Activated CD4-positive, alpha-beta T cell treated with anti-CD3 and anti-CD28 coated beads for 4 hours (primary cell): Measurements from ENCODE around the gene CDC42EP5.
"Not testable (repeated sequence)": the region's sequence is repeated elsewhere in the genome, so short reads cannot be mapped to it uniquely, and the experiment has no call there.

Experiments used
- DNase-seq, 2 donors: peaks; one replicate each; pipeline ENCODE4 v3.0.0-alpha.2; 2020

Gene CDC42EP5

GRCh38 chr19:54473071-54473891 is at the start of gene CDC42EP5:
Gene CDC42EP5, minus strand, starts transcription at chr19:54473296. Its CDS starts 7,749 bp downstream, at chr19:54465547.
- no peak for DNase-seq

- no peak for DNase-seq
These were observed 48.9 kb upstream of the CDC42EP5 start for GRCh38 chr19:54521860-54522513.

GRCh38 chr19:54521022-54521859 is 48.1 kb upstream of the CDC42EP5 start:
- no peak for DNase-seq

- no peak for DNase-seq
These were observed 45.7 kb upstream of the CDC42EP5 start for GRCh38 chr19:54518844-54519243.

GRCh38 chr19:54517483-54517882 is 44.4 kb upstream of the CDC42EP5 start:
- DNase-seq = peak; percentile 14 to 35

- DNase-seq = no peak
These were observed 42.1 kb upstream of the CDC42EP5 start for GRCh38 chr19:54515156-54515555.

GRCh38 chr19:54509200-54509940 is 36.3 kb upstream of the CDC42EP5 start:
- not testable (repeated sequence) for DNase-seq

- not testable (repeated sequence) for DNase-seq
These were observed 35.4 kb upstream of the CDC42EP5 start for GRCh38 chr19:54508487-54508886.

- no peak for DNase-seq
These were observed 34.7 kb upstream of the CDC42EP5 start for GRCh38 chr19:54507824-54508223.

- not testable (repeated sequence) for DNase-seq
These were observed 34.1 kb upstream of the CDC42EP5 start for GRCh38 chr19:54507038-54507717.

GRCh38 chr19:54506079-54506478 is 33.0 kb upstream of the CDC42EP5 start:
- DNase-seq = no peak

GRCh38 chr19:54505542-54505941 is 32.4 kb upstream of the CDC42EP5 start:
- DNase-seq = not testable (repeated sequence)

GRCh38 chr19:54502518-54503048 is 29.5 kb upstream of the CDC42EP5 start, which contains the start of gene LAIR2:
Gene LAIR2, plus strand, starts transcription at chr19:54502831. Its CDS starts 88 bp downstream, at chr19:54502919.
- DNase-seq = no peak

GRCh38 chr19:54498451-54498772 is 25.3 kb upstream of the CDC42EP5 start:
- DNase-seq = not testable (repeated sequence)

- not testable (repeated sequence) for DNase-seq
These were observed 24.8 kb upstream of the CDC42EP5 start for GRCh38 chr19:54497747-54498450.

GRCh38 chr19:54495284-54495683 is 22.2 kb upstream of the CDC42EP5 start:
- DNase-seq = not testable (repeated sequence)

- DNase-seq = no peak
These were observed 21.0 kb upstream of the CDC42EP5 start for GRCh38 chr19:54493967-54494585.

GRCh38 chr19:54493056-54493455 is 20.0 kb upstream of the CDC42EP5 start:
- not testable (repeated sequence) for DNase-seq

- no peak for DNase-seq
These were observed 19.5 kb upstream of the CDC42EP5 start for GRCh38 chr19:54492568-54492967.

GRCh38 chr19:54489766-54490165 is 16.7 kb upstream of the CDC42EP5 start:
- DNase-seq = no peak
